BLaER1 (cell line): Measurements from ENCODE around the gene TCF20.

Source experiments
- H3K27ac ChIP-seq: shearing (Covaris generic); formaldehyde crosslinking; 2 replicates; pipeline ENCODE4 v1.8.1; 2022
- H3K27me3 ChIP-seq: shearing (Covaris generic); formaldehyde crosslinking; 2 replicates; pipeline ENCODE4 v1.8.1; 2022
- H3K36me3 ChIP-seq: shearing (Covaris generic); formaldehyde crosslinking; 2 replicates; pipeline ENCODE4 v1.8.1; 2022
- H3K4me1 ChIP-seq: shearing (Covaris generic); formaldehyde crosslinking; 2 replicates; pipeline ENCODE4 v1.8.1; 2022
- H3K4me2 ChIP-seq: shearing (Covaris generic); formaldehyde crosslinking; 2 replicates; pipeline ENCODE4 v1.8.1; 2022
- H3K4me3 ChIP-seq: shearing (Covaris generic); formaldehyde crosslinking; 2 replicates; pipeline ENCODE4 v1.8.1; 2022
- H3K9ac ChIP-seq: shearing (Covaris generic); formaldehyde crosslinking; 2 replicates; pipeline ENCODE4 v1.8.1; 2022
- H3K9me3 ChIP-seq: shearing (Covaris generic); formaldehyde crosslinking; 2 replicates; pipeline ENCODE4 v1.8.1; 2022
- H4K20me1 ChIP-seq: shearing (Covaris generic); formaldehyde crosslinking; 2 replicates; pipeline ENCODE4 v1.8.1; 2022
- Cebpa-rat ChIP-seq: shearing (Covaris generic); IDR thresholded peaks from 2 replicates; pipeline ENCODE4 v1.8.1; 2022

TCF20 gene

DNA sequence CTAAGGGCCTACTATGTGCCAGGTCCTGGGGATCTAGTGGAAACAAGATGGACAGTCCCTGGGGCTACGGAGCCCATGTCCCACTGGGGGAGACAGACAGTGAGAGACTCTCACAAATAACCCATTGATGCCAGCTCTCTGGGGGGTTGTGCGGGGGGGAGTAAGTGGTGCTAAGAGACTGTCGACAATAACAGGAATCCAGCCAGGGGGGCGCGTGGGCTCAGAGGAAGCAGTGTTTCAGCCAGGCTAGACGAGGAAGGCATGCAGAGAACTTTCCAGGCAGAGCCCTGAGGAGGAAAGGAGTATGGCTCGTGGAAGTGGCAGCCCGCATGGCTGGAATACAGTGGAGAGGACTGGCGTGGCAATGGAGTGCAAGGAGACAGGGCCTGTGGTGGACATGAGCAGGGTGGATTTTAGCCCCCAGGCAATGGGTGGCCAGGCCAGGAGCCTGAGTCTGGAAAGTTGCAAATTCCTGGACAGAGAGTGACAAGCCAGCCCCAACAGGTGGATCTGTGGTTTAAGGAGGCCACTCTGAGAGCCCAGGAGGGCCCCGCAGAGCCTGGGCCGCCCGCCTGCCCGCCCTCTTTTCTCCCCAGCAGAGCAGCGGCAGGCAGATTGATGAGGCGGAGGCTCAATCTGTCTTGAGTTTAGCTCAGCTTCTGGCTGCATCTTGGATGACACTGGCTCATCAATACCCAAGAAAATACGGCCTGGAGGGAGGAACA lies 40.0 kb upstream of the TCF20 start:
- Histone ChIP-seq H3K9ac (peak overlapping the region; percentile 20; the same call in 1 of the 2 replicates), H4K20me1 (peaks cover 48% of the 10 kb centered on the region), H3K4me1 (peaks cover 100% of the 10 kb centered on the region), H3K4me2 (peak overlapping the region; percentile 81), H3K4me3 (no peak overlapping the region), H3K27me3 (no peaks in the 10 kb centered on the region), H3K9me3 (no peaks in the 10 kb centered on the region), H3K27ac (peak overlapping the region; percentile 55), H3K36me3 (no peaks in the 10 kb centered on the region)
- TF ChIP-seq Cebpa-rat = no peak

DNA sequence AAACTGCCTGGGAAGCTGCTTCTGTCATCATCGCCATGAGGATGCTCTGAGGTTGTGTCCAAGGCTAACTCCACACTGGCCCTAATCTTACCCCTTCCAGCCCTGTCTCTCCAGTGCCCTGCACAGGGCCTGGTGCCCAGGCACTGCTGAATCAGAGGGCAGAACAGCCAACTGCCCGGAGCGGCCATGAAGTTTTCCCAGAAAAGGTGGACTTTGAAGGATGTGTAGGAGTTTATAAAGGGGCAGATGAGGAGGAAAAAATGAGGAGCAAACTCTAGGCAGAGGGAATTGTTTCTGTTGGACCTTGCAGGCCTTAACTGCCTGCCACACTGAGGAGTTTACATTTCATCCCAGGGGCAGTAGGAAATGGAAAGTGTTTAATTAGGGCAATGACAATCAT lies 39.4 kb upstream of the TCF20 start:
- Histone ChIP-seq H3K36me3 (no peaks in the 10 kb centered on the region), H3K9me3 (no peaks in the 10 kb centered on the region), H3K4me3 (no peak overlapping the region), H3K4me1 (peaks cover 100% of the 10 kb centered on the region), H4K20me1 (peaks cover 42% of the 10 kb centered on the region), H3K4me2 (peak overlapping the region; percentile 81), H3K27me3 (no peaks in the 10 kb centered on the region), H3K9ac (peak overlapping the region; percentile 6; the same call in 1 of the 2 replicates), H3K27ac (peak overlapping the region; percentile 55)
- TF ChIP-seq Cebpa-rat = no peak

DNA sequence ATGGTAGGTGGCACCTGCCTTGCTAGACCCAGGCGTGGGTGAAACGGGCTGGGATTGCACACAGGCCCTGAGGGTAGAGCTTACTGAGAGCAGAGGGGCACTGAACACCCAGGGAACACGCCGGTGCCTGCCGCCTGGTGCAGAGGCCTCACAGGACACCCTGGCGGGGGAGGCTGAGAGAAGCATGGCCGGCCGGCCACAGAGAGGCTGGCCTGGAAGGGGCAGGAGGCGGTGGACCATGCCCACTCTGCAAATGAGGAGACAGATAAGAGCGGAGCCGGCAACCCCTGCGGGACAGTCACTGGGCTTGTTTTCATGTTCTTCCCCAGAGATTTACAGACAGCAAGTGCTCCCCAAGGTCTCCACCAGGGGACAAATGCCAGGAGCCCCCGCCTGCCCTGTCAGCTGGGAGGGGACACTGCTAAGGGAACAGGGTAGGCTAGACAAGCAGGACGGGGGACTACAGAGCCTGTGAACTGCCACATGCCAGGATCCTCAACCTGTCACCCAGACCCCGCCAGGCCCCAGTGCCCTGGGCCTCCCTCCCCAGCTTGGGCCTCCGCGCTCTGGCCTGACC lies 38.5 kb upstream of the TCF20 start:
- no peaks in the 10 kb centered on the region for H3K27me3 ChIP-seq
- H3K4me1 ChIP-seq = peaks cover 100% of the 10 kb centered on the region
- H4K20me1 ChIP-seq = peaks cover 33% of the 10 kb centered on the region
- no peaks in the 10 kb centered on the region for H3K36me3 ChIP-seq
- H3K4me2 ChIP-seq = peak overlapping the region; percentile 81
- peak overlapping the region; percentile 55 for H3K27ac ChIP-seq
- no peak overlapping the region for H3K4me3 ChIP-seq
- TF ChIP-seq Cebpa-rat = no peak
- H3K9me3 ChIP-seq = no peaks in the 10 kb centered on the region
- H3K9ac ChIP-seq = peak overlapping the region; percentile 6

DNA sequence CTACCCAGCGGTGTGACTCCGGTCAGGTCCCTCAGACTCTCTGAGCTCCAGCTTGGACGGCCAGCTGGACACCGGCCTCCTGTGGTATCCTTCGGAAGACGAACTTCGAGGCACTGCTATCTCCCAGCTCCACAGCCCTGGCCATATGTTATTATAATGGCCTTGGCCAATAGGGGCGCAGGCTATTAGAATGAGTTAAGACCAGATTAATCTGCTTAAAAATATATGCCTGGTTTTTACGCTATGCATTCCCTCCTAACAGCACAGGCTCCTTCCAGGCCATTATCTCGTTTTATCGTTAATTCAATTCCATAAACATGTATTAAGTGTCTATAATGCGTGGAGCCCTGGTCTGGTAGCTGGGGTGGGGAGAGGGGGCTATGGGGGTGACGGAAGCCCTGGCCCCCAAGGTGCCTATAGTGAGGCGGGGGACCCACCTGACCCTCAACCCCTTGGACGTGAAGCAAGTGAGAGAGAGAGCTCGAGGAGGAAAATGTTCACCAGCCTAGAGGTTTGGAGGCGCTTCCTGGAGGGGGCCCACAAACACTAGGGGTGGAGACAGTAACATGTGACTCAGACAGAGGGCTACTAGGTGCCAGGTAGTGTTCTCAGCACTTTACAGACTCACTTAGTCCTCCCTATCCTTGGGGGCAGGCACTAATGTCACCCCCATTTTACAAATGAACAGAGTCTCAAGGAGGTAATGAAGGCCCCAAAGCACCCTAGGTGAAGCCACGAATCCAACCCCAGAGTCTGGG lies 37.5 kb upstream of the TCF20 start:
- H3K9ac ChIP-seq = 0 out of 2 replicates have a peak overlapping the region, but pooled peaks have one; percentile 5
- no peak overlapping the region for H3K4me3 ChIP-seq
- no peaks in the 10 kb centered on the region for H3K9me3 ChIP-seq
- H4K20me1 ChIP-seq = peaks cover 23% of the 10 kb centered on the region
- no peaks in the 10 kb centered on the region for H3K36me3 ChIP-seq
- TF ChIP-seq Cebpa-rat = no peak
- H3K27me3 ChIP-seq = no peaks in the 10 kb centered on the region
- H3K4me2 ChIP-seq = peak overlapping the region; percentile 81
- H3K27ac ChIP-seq = peak overlapping the region; percentile 55
- H3K4me1 ChIP-seq = peaks cover 100% of the 10 kb centered on the region

DNA sequence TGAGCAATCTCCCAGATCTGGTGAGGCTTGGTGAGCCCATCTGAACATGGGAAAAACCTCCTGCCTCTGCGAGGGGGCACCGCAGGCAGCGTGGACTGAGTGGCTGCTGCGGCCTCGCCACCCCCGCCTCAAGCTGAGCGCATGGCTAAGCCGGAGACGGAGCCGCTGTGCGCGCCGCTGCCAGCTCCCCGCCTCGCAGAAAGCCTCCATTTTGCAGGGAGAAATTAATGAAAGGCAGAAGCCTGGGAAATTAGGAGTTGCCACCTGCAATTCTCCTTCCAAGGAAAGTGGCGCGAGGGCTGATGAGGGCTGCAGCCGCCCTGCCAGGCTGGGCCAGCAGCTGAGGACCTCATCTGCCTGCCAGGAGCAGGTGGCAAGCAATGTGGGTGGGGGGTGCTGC lies 35.6 kb upstream of the TCF20 start:
- Histone ChIP-seq H3K36me3 (no peaks in the 10 kb centered on the region), H3K27ac (no peak overlapping the region), H3K4me1 (peaks cover 100% of the 10 kb centered on the region), H3K9ac (no peak overlapping the region), H3K27me3 (no peaks in the 10 kb centered on the region), H3K9me3 (no peaks in the 10 kb centered on the region), H4K20me1 (0 out of 2 replicates have a peak, but pooled peaks cover 16% of the 10 kb centered on the region), H3K4me2 (peak overlapping the region; percentile 28), H3K4me3 (no peak overlapping the region)
- TF ChIP-seq Cebpa-rat = no peak

DNA sequence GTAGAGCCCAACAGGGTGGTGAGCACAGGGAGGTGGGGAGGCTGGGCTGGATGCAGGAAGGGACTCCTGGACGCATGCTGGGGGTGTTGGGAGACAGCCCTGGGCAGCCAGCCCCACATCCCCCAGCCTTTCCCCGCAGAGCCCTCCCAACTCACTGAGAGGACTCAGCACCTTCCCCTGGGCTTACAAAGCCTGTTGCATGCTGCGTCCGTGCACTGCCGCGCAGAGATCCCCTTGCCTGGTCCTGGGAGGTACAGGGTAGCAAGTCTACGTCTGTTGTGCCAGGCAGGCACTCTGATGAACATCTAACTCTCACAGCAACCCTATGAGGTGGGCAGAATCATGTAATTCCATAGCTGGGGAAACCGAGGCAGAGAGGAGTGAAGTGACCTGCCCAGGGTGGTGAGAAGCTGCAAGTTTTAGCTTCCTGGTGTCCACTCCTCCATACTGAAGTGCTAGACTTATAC lies 33.9 kb upstream of the TCF20 start:
- H3K4me3 ChIP-seq = no peak overlapping the region

DNA sequence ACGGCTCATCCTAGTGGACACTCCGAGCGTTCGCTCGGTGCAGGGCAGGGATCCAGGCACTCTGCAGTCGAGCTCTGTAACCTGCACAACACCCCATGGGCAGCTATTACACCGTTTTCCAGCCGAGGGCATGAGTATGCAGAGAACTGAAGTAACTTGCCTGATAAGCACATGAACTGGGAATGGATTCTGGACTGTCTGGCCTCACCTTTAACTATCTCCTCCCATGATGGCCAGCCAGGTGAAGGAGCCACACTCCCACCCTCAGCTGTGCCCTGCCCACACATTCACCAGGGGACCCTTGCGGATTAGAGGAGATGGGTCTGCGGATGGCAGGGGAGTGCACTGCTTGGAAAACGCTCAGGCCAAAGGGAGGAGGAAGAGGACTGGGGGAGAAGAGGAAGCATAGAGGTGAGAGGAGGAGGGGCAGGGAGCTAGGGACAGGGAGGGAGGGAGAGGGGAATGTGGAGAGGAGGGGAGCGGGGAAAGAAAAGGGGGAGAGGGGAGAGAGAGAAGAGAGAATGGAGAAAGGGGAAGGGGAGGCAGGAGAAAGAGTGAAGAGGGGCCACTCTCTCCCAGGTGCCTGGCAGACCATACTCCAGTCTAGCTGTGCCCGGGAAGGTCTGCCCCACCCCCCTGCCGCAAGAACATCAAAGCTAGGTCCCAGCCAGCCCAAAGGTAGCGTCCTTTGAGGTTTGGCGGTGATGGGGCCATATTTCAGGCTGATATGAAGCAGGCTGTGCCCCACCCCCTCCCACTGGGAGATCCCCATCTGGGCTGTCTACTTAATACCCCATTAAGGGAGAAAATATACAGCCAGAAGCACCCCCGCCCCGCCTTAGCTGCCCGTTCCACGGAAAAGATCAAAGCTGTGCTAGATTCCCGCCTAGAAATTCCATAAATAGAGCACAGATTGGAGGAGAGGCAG lies 33.2 kb upstream of the TCF20 start:
- Histone ChIP-seq H3K36me3 (no peaks in the 10 kb centered on the region), H3K4me1 (peaks cover 98% of the 10 kb centered on the region), H3K9me3 (no peaks in the 10 kb centered on the region), H3K9ac (peak overlapping the region; percentile 2; the same call in 1 of the 2 replicates), H3K4me3 (no peak overlapping the region), H4K20me1 (0 out of 2 replicates have a peak, but pooled peaks cover 5% of the 10 kb centered on the region), H3K4me2 (peak overlapping the region; percentile 100), H3K27ac (peak overlapping the region; percentile 42), H3K27me3 (no peaks in the 10 kb centered on the region)
- TF ChIP-seq Cebpa-rat = no peak

More for the DNA sequence above, 33.9 kb upstream of the TCF20 start:
- Histone ChIP-seq H3K27ac (peak overlapping the region; percentile 42), H3K9ac (peak overlapping the region; percentile 2; the same call in 1 of the 2 replicates), H3K9me3 (no peaks in the 10 kb centered on the region), H3K36me3 (no peaks in the 10 kb centered on the region), H3K4me2 (peak overlapping the region; percentile 100), H4K20me1 (0 out of 2 replicates have a peak, but pooled peaks cover 11% of the 10 kb centered on the region), H3K4me1 (peaks cover 98% of the 10 kb centered on the region), H3K27me3 (no peaks in the 10 kb centered on the region)
- TF ChIP-seq Cebpa-rat = no peak

DNA sequence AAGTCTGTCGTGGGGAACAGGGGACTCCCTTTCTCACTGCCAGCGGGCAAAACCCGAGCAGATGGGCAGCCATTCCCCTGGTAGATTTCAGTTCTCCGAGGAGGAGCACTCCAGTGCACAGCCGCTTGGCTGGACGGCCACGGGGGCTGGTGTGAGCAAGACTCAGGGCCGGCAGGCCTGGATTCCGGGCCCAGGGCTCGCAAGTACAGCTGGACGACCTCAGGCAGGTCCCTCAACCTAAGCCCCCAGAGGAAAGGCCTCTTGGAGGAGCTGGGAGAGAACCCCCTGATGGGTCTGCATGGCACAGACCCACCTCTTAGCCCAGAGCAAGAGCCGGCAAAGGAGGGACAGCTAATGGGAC lies 31.3 kb upstream of the TCF20 start:
- Histone ChIP-seq H3K27ac (peak overlapping the region; percentile 92), H3K4me1 (peaks cover 98% of the 10 kb centered on the region), H3K4me2 (peak overlapping the region; percentile 100), H4K20me1 (no peaks in the 10 kb centered on the region), H3K27me3 (no peaks in the 10 kb centered on the region), H3K36me3 (no peaks in the 10 kb centered on the region), H3K4me3 (0 out of 2 replicates have a peak overlapping the region, but pooled peaks have one; percentile 60), H3K9ac (peak overlapping the region; percentile 76), H3K9me3 (no peaks in the 10 kb centered on the region)
- TF ChIP-seq Cebpa-rat = no peak
